SU-DHL-6 (cell line): ENCODE results near the gene SUPT3H.

Experiments
- H2AFZ ChIP-seq: fragments of 200-600 bp; sonication (generic); 2 replicates; pipeline ENCODE4 v1.6.1; 2014; ENCODE audit warnings: low read depth, mild to moderate bottlenecking, moderate library complexity, mixed read lengths, antibody characterized with exemption, low read length; ENCODE audit not compliant: severe bottlenecking
- H3F3A ChIP-seq: fragments of 200-600 bp; shearing (Covaris generic); 2 replicates; pipeline ENCODE4 v1.6.0; 2016; ENCODE audit warnings: antibody characterized with exemption, mild to moderate bottlenecking; ENCODE audit not compliant: insufficient read depth
- H3K27ac ChIP-seq: fragments of 200-600 bp; sonication (generic); 2 replicates; pipeline ENCODE4 v1.5.1; 2016; ENCODE audit warnings: low read depth, mild to moderate bottlenecking, low read length, moderate library complexity, mixed read lengths
- H3K27me3 ChIP-seq: fragments of 200-600 bp; sonication (generic), shearing (Covaris generic); 2 replicates; pipeline ENCODE4 v1.6.0; 2014; ENCODE audit warnings: mild to moderate bottlenecking, low read length
- H3K36me3 ChIP-seq: fragments of 200-600 bp; sonication (generic); 2 replicates; pipeline ENCODE4 v1.6.1; 2014; ENCODE audit warnings: mild to moderate bottlenecking, low read length, mixed read lengths
- H3K4me2 ChIP-seq: fragments of 300-600, 200-600 bp; shearing (Covaris generic), sonication (generic); 2 replicates; pipeline ENCODE4 v1.6.0; 2014; ENCODE audit warnings: low read length, low read depth, mild to moderate bottlenecking; ENCODE audit not compliant: poor library complexity, severe bottlenecking
- H3K4me3 ChIP-seq: fragments of 200-600 bp; sonication (generic); 2 replicates; pipeline ENCODE4 v1.5.1; 2014; ENCODE audit warnings: antibody characterized with exemption, low read length, mild to moderate bottlenecking, mixed read lengths; ENCODE audit not compliant: insufficient read depth, poor library complexity, severe bottlenecking
- H3K79me2 ChIP-seq: fragments of 200-600 bp; sonication (generic); 2 replicates; pipeline ENCODE4 v1.6.1; 2014; ENCODE audit warnings: mild to moderate bottlenecking, low read length, moderate library complexity; ENCODE audit not compliant: insufficient read depth
- H3K9ac ChIP-seq: fragments of 200-600 bp; sonication (generic); 2 replicates; pipeline ENCODE4 v1.7.0; 2014; ENCODE audit warnings: mild to moderate bottlenecking, low read length
- H3K9me2 ChIP-seq: fragments of 200-600 bp; sonication (generic); replicated peaks from 2 replicates; pipeline ENCODE4 v1.6.1; 2014; ENCODE audit warnings: low read length; ENCODE audit not compliant: insufficient read depth
- H3K9me3 ChIP-seq: fragments of 200-600 bp; sonication (generic); 2 replicates; pipeline ENCODE4 v1.6.1; 2014; ENCODE audit warnings: low read length, mixed read lengths; ENCODE audit not compliant: insufficient read depth
- H4K20me1 ChIP-seq: fragments of 200-600 bp; sonication (generic); 2 replicates; pipeline ENCODE4 v1.6.1; 2014; ENCODE audit warnings: low read depth, mild to moderate bottlenecking, antibody characterized with exemption, low read length, moderate library complexity, mixed read lengths
- CTCF ChIP-seq: fragments of 200-600 bp; sonication (generic); IDR thresholded peaks from one replicate; pipeline ENCODE4 v1.5.1; 2017; ENCODE audit warnings: antibody characterized with exemption, mild to moderate bottlenecking, low read length, moderate library complexity; ENCODE audit not compliant: insufficient read depth, poor library complexity, severe bottlenecking
- EZH2phosphoT487 ChIP-seq: fragments of 200-600 bp; sonication (generic), shearing (Covaris generic); conservative IDR thresholded peaks from 2 replicates; pipeline ENCODE4 v1.6.1; 2018; ENCODE audit warnings: mild to moderate bottlenecking, antibody characterized with exemption, low read length, moderate library complexity, mixed read lengths

SUPT3H gene

GRCh38 chr6:45127185-45127584 lies 250.5 kb downstream of the SUPT3H start:
- H3K4me3 ChIP-seq = no peak overlapping the region
- TF ChIP-seq EZH2phosphoT487 (no peak), CTCF (no peak)
- no peak overlapping the region for H2AFZ ChIP-seq
- no peaks in the 10 kb centered on the region for H3F3A ChIP-seq
- no peak overlapping the region for H3K27ac ChIP-seq
- H3K79me2 ChIP-seq = no peaks in the 10 kb centered on the region
- H4K20me1 ChIP-seq = no peaks in the 10 kb centered on the region; the same call in 1 of the 2 replicates
- H3K4me2 ChIP-seq = no peak overlapping the region
- H3K9me3 ChIP-seq = no peaks in the 10 kb centered on the region
- no peaks in the 10 kb centered on the region for H3K27me3 ChIP-seq
- H3K36me3 ChIP-seq = no peaks in the 10 kb centered on the region
- no peak overlapping the region for H3K9ac ChIP-seq
- H3K9me2 ChIP-seq = no peaks in the 10 kb centered on the region

GRCh38 chr6:45126033-45126432 lies 251.7 kb downstream of the SUPT3H start:
- H3K9ac ChIP-seq = no peak overlapping the region
- H3K4me3 ChIP-seq = no peak overlapping the region
- H3K9me2 ChIP-seq = no peaks in the 10 kb centered on the region
- H3K27me3 ChIP-seq = no peaks in the 10 kb centered on the region
- no peaks in the 10 kb centered on the region for H3F3A ChIP-seq
- H3K27ac ChIP-seq = no peak overlapping the region
- no peaks in the 10 kb centered on the region for H3K79me2 ChIP-seq
- TF ChIP-seq EZH2phosphoT487 (no peak), CTCF (no peak)
- H2AFZ ChIP-seq = no peak overlapping the region
- H4K20me1 ChIP-seq = no peaks in the 10 kb centered on the region; the same call in 1 of the 2 replicates
- no peaks in the 10 kb centered on the region for H3K9me3 ChIP-seq
- no peak overlapping the region for H3K4me2 ChIP-seq
- H3K36me3 ChIP-seq = no peaks in the 10 kb centered on the region

- Histone ChIP-seq H3K27ac (no peak overlapping the region), H3K9me3 (no peaks in the 10 kb centered on the region), H4K20me1 (no peaks in the 10 kb centered on the region; the same call in 1 of the 2 replicates), H3K27me3 (no peaks in the 10 kb centered on the region), H3K4me2 (no peak overlapping the region), H3K4me3 (no peak overlapping the region), H3K36me3 (no peaks in the 10 kb centered on the region), H3F3A (no peaks in the 10 kb centered on the region), H3K9ac (no peak overlapping the region), H3K9me2 (no peaks in the 10 kb centered on the region), H3K79me2 (no peaks in the 10 kb centered on the region), H2AFZ (no peak overlapping the region)
- TF ChIP-seq EZH2phosphoT487 = no peak
- TF ChIP-seq CTCF = no peak
Measured at GRCh38 chr6:45123023-45123422, 254.7 kb downstream of the SUPT3H start.
